ENCODE results near the gene GNG8.

DNA sequence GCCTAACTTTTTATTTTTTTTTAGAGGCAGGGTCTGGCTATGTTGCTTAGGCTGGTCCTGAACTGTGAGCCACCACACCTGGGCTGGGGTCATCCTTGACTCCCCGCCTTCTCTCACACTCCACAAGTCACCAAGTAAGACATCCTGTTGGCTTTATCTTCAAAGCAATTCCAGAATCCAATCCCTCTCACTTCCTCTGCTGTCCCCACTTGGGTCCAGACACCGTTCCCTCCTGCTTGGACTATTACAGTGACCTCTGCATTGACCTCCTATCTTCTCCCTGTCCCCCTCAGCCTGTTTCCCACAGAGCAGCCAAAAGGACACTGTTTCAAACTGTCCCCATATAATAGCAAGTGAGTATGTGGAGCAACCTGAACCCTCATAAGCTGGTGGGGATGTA, 4.7 kb upstream of the GNG8 start:
- TF ChIP-seq, protein P1, sequence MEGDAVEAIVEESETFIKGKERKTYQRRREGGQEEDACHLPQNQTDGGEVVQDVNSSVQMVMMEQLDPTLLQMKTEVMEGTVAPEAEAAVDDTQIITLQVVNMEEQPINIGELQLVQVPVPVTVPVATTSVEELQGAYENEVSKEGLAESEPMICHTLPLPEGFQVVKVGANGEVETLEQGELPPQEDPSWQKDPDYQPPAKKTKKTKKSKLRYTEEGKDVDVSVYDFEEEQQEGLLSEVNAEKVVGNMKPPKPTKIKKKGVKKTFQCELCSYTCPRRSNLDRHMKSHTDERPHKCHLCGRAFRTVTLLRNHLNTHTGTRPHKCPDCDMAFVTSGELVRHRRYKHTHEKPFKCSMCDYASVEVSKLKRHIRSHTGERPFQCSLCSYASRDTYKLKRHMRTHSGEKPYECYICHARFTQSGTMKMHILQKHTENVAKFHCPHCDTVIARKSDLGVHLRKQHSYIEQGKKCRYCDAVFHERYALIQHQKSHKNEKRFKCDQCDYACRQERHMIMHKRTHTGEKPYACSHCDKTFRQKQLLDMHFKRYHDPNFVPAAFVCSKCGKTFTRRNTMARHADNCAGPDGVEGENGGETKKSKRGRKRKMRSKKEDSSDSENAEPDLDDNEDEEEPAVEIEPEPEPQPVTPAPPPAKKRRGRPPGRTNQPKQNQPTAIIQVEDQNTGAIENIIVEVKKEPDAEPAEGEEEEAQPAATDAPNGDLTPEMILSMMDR (IDR thresholded peaks at IDR 0.05 in 2 of 3, conservative IDR thresholded peaks at IDR 0.05 in 1 of 3; ENCODE audit: insufficient read depth in 2 of 3, low read depth in 1 of 3, low read length in 3 of 3) = no peak
- TF ChIP-seq PTBP1 (IDR thresholded peaks at IDR 0.05; ENCODE audit: low read depth, low read length) = no peak

Data from K562 (cell line).